ENCODE results near the gene COA8.

DNA sequence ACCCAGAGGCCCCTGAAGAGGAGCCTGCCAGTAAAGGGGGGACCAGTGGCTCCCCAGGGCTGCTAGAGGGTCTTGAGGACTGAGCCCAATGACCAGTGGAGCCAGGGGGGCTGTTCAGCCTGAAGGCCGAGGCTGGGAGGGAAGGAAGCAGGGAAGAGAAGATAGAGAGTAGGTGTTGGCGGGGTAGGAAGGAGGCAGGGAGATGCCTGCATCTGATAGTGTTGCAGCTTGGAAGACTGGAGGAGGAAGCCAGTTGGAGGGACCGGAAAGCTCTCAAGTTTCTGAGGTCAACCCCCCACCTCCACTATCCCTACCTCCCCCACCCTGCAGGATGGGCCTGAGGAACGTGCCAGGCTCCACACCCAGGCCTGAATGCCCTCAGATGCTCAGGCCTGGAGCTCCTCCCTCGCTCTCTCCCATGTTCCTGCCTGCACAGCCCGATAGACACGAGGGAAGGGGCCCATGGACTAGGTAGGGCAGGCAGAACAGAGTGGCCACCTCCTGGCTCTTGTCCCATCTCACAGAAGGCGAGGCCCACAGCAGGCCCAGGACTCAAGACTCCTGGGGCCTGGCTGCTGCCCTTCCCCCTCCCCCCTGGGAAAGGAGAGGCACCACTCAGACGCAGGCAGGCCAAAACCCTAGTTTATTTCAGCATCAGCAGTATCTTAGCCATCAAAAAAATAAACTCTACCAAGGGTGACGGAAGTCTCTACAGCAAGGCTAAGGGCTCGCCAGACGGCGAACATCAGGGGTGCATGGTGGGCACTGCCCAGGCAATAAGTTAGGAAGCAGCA, 43.5 kb upstream of the COA8 start:
- TF ChIP-seq POLR2A (IDR thresholded peaks at IDR 0.05) (no peak), POLR2AphosphoS5 (IDR thresholded peaks at IDR 0.05) (peak in 3 of 4 donors; percentile 6 to 73 (median 15)), CTCF (IDR thresholded peaks at IDR 0.05) (no peak)

Measured in sigmoid colon (tissue), 4 donors.